Measurements from ENCODE around the gene SDHAF4.

Gene SDHAF4

DNA sequence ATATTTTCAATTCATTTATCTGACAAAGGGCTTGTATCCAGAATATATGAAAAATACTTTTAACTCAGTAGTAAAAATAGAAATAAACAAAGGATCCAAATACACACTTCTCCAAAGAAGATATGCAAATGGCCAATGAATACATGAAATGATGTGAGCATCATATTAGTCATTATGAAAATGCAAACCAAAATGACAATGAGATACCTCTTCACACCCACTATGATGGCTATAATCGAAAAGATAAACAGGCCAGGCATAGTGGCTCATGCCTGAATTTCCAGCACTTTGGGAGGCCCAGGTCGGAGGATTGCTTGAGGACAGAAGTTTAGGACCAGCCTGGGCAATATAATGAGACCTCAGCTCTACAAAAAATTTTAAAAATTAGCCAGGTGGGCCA lies 67.1 kb downstream of the SDHAF4 start:
- no peak for DNase-seq (ENCODE audit: low read depth)
- TF ChIP-seq CTCF (conservative IDR thresholded peaks at IDR 0.05; ENCODE audit: control insufficient read depth, insufficient read depth, low read depth, low read length): no peak
- no peak overlapping the region for H3K4me3 ChIP-seq (ENCODE audit: control insufficient read depth, low read depth, low read length)

- no peak overlapping the region for H3K4me3 ChIP-seq (ENCODE audit: control insufficient read depth, low read depth, low read length)
- TF ChIP-seq CTCF (conservative IDR thresholded peaks at IDR 0.05; ENCODE audit: control insufficient read depth, insufficient read depth, low read depth, low read length): no peak
- DNase-seq (ENCODE audit: low read depth): no peak
Observed at GRCh38 chr6:70636596-70636995, 69.9 kb downstream of the SDHAF4 start.

- no peak overlapping the region for H3K4me3 ChIP-seq (ENCODE audit: control insufficient read depth, low read depth, low read length)
- DNase-seq (ENCODE audit: low read depth): no peak
- no peak for TF ChIP-seq CTCF (conservative IDR thresholded peaks at IDR 0.05; ENCODE audit: control insufficient read depth, insufficient read depth, low read depth, low read length)
Observed at GRCh38 chr6:70638468-70638867, 71.7 kb downstream of the SDHAF4 start.

All from fibroblast of mammary gland (primary cell).